Eye (tissue), 1 donor: ENCODE data around the gene ORM2.

Experiments used
- DNase-seq: peaks from one replicate; pipeline ENCODE4 v3.0.0-alpha.2; 2015

ORM2 gene

GRCh38 chr9:114355821-114356220 is 26.2 kb downstream of the ORM2 start:
- DNase-seq: no peak

- DNase-seq: no peak
Observed at GRCh38 chr9:114356792-114357191, 27.1 kb downstream of the ORM2 start.

GRCh38 chr9:114357360-114357759 is 27.7 kb downstream of the ORM2 start:
- no peak for DNase-seq

GRCh38 chr9:114357911-114358328 is 28.3 kb downstream of the ORM2 start:
- no peak for DNase-seq

- DNase-seq: no peak
Observed at GRCh38 chr9:114359801-114360200, 30.1 kb downstream of the ORM2 start.

GRCh38 chr9:114361542-114361941 is 31.9 kb downstream of the ORM2 start:
- DNase-seq: no peak

- DNase-seq: no peak
Observed at GRCh38 chr9:114362394-114362793, 32.7 kb downstream of the ORM2 start.

- DNase-seq: no peak
Observed at GRCh38 chr9:114363424-114363823, 33.8 kb downstream of the ORM2 start.

GRCh38 chr9:114364134-114365041 is 34.7 kb downstream of the ORM2 start:
- no peak for DNase-seq

GRCh38 chr9:114365194-114365593 is 35.5 kb downstream of the ORM2 start:
- DNase-seq: no peak

- peak; percentile 27 for DNase-seq
Observed at GRCh38 chr9:114366334-114367128, 36.9 kb downstream of the ORM2 start.

- no peak for DNase-seq
Observed at GRCh38 chr9:114367366-114367765, 37.7 kb downstream of the ORM2 start.

GRCh38 chr9:114367772-114368569 is 38.3 kb downstream of the ORM2 start:
- no peak for DNase-seq

- DNase-seq: no peak
Observed at GRCh38 chr9:114369216-114370130, 39.8 kb downstream of the ORM2 start.

GRCh38 chr9:114370251-114370967 is 40.7 kb downstream of the ORM2 start:
- peak; percentile 33 for DNase-seq

GRCh38 chr9:114370968-114371320 is 41.3 kb downstream of the ORM2 start:
- DNase-seq: no peak

- DNase-seq: no peak
Observed at GRCh38 chr9:114371343-114371944, 41.8 kb downstream of the ORM2 start.

GRCh38 chr9:114371973-114372917 is 42.6 kb downstream of the ORM2 start:
- DNase-seq: no peak

- no peak for DNase-seq
Observed at GRCh38 chr9:114372921-114373448, 43.3 kb downstream of the ORM2 start.
